Stimulated activated CD8-positive, alpha-beta memory T cell treated with anti-CD3 and anti-CD28 coated beads, Interleukin-7, amount 100 ng/mL, for 4 hours (primary cell): ENCODE results near the gene CXXC5.

Source experiments
- DNase-seq, 2 donors: peaks; one replicate each; pipeline ENCODE4 v3.0.0-alpha.2; 2020; ENCODE audit warnings: low read depth in 2 of 2

Gene CXXC5

GRCh38 chr5:139692679-139693308, 44.6 kb downstream of the CXXC5 start:
- DNase-seq, result no peak

GRCh38 chr5:139693676-139694364, 45.7 kb downstream of the CXXC5 start:
- DNase-seq, result no peak

- DNase-seq, result no peak
These were observed 46.5 kb downstream of the CXXC5 start for GRCh38 chr5:139694556-139695177.

- no peak for DNase-seq
These were observed 47.0 kb downstream of the CXXC5 start for GRCh38 chr5:139695178-139695573.

GRCh38 chr5:139696167-139696893, 48.2 kb downstream of the CXXC5 start:
- no peak for DNase-seq

GRCh38 chr5:139696894-139697658, 48.9 kb downstream of the CXXC5 start:
- peak in 1 of 2 donors; percentile 58 for DNase-seq

- no peak for DNase-seq
These were observed 50.5 kb downstream of the CXXC5 start for GRCh38 chr5:139698490-139699146.

GRCh38 chr5:139699351-139699750, 51.2 kb downstream of the CXXC5 start:
- no peak for DNase-seq

- DNase-seq, result no peak
These were observed 52.5 kb downstream of the CXXC5 start for GRCh38 chr5:139700711-139701055.

GRCh38 chr5:139701056-139701741, 53.0 kb downstream of the CXXC5 start:
- no peak for DNase-seq

GRCh38 chr5:139702548-139702947, 54.4 kb downstream of the CXXC5 start:
- DNase-seq, result no peak

GRCh38 chr5:139704748-139705147, 56.6 kb downstream of the CXXC5 start:
- no peak for DNase-seq

GRCh38 chr5:139705191-139705590, 57.0 kb downstream of the CXXC5 start:
- no peak for DNase-seq

GRCh38 chr5:139705655-139706587, 57.8 kb downstream of the CXXC5 start:
- DNase-seq, result no peak

- DNase-seq, result no peak
These were observed 59.4 kb downstream of the CXXC5 start for GRCh38 chr5:139707445-139708003.

GRCh38 chr5:139708434-139708861, 60.3 kb downstream of the CXXC5 start:
- no peak for DNase-seq

GRCh38 chr5:139708877-139709581, 60.9 kb downstream of the CXXC5 start:
- DNase-seq, result no peak

GRCh38 chr5:139709582-139710318, 61.6 kb downstream of the CXXC5 start:
- DNase-seq, result peak in 1 of 2 donors; percentile 60
